ENCODE results near the gene KCNS1. TPM values are rescaled to one million over a fixed set of nuclear protein-coding genes. Genes with fewer than 3 reads are reported as not detected.

The KCNS1 gene
- total RNA-seq, 1 donor from 2014 or later = 0.12 TPM

GRCh38 chr20:45094201-45094600, 6.7 kb downstream of the KCNS1 start:
- peaks cover 24% of the 10 kb centered on the region for H3K27me3 Mint-ChIP-seq
- DNase-seq (ENCODE audit: low spot score, unreplicated experiment) = no peak
- no peaks in the 10 kb centered on the region for H3K4me1 Mint-ChIP-seq (ENCODE audit: low read depth)
- no peak overlapping the region for H3K4me3 Mint-ChIP-seq (ENCODE audit: low read depth)
- no peak for TF ChIP-seq CTCF (IDR thresholded peaks at IDR 0.05; ENCODE audit: unreplicated experiment)
- no peaks in the 10 kb centered on the region for H3K9me3 Mint-ChIP-seq (ENCODE audit: low read depth)
- no peak overlapping the region for H3K27ac Mint-ChIP-seq
- no peaks in the 10 kb centered on the region for H3K36me3 Mint-ChIP-seq (ENCODE audit: insufficient read depth)

- H3K4me3 Mint-ChIP-seq (ENCODE audit: low read depth) = no peak overlapping the region
Observed at GRCh38 chr20:45092898-45093297, 8.0 kb downstream of the KCNS1 start.

GRCh38 chr20:45091366-45091765, 9.6 kb downstream of the KCNS1 start:
- Mint-ChIP-seq H3K4me3 (ENCODE audit: low read depth) (no peak overlapping the region), H3K27me3 (peaks cover 5% of the 10 kb centered on the region), H3K4me1 (ENCODE audit: low read depth) (no peaks in the 10 kb centered on the region), H3K36me3 (ENCODE audit: insufficient read depth) (no peaks in the 10 kb centered on the region), H3K27ac (no peak overlapping the region), H3K9me3 (ENCODE audit: low read depth) (no peaks in the 10 kb centered on the region)
- no peak for DNase-seq (ENCODE audit: low spot score, unreplicated experiment)
- no peak for TF ChIP-seq CTCF (IDR thresholded peaks at IDR 0.05; ENCODE audit: unreplicated experiment)

More at GRCh38 chr20:45092898-45093297, 8.0 kb downstream of the KCNS1 start:
- Mint-ChIP-seq H3K27me3 (peaks cover 17% of the 10 kb centered on the region), H3K9me3 (ENCODE audit: low read depth) (no peaks in the 10 kb centered on the region), H3K36me3 (ENCODE audit: insufficient read depth) (no peaks in the 10 kb centered on the region), H3K4me1 (ENCODE audit: low read depth) (no peaks in the 10 kb centered on the region), H3K27ac (no peak overlapping the region)
- TF ChIP-seq CTCF (IDR thresholded peaks at IDR 0.05; ENCODE audit: unreplicated experiment) = no peak
- DNase-seq (ENCODE audit: low spot score, unreplicated experiment) = no peak

- no peaks in the 10 kb centered on the region for H3K9me3 Mint-ChIP-seq (ENCODE audit: low read depth)
- DNase-seq (ENCODE audit: low spot score, unreplicated experiment) = no peak
- H3K27ac Mint-ChIP-seq = no peak overlapping the region
- H3K4me1 Mint-ChIP-seq (ENCODE audit: low read depth) = no peaks in the 10 kb centered on the region
- H3K27me3 Mint-ChIP-seq = no peaks in the 10 kb centered on the region
- H3K36me3 Mint-ChIP-seq (ENCODE audit: insufficient read depth) = peaks cover 1% of the 10 kb centered on the region
- TF ChIP-seq CTCF (IDR thresholded peaks at IDR 0.05; ENCODE audit: unreplicated experiment) = no peak
- no peak overlapping the region for H3K4me3 Mint-ChIP-seq (ENCODE audit: low read depth)
Observed at GRCh38 chr20:45090481-45090880, 10.4 kb downstream of the KCNS1 start.

GRCh38 chr20:45088247-45088646, 12.7 kb downstream of the KCNS1 start:
- DNase-seq (ENCODE audit: low spot score, unreplicated experiment) = no peak
- Mint-ChIP-seq H3K4me1 (ENCODE audit: low read depth) (no peaks in the 10 kb centered on the region), H3K36me3 (ENCODE audit: insufficient read depth) (peaks cover 6% of the 10 kb centered on the region), H3K27ac (no peak overlapping the region), H3K9me3 (ENCODE audit: low read depth) (peaks cover 3% of the 10 kb centered on the region), H3K27me3 (no peaks in the 10 kb centered on the region), H3K4me3 (ENCODE audit: low read depth) (no peak overlapping the region)
- no peak for TF ChIP-seq CTCF (IDR thresholded peaks at IDR 0.05; ENCODE audit: unreplicated experiment)

All from progenitor cell of endocrine pancreas (in vitro differentiated cells).